Natural killer cell (primary cell): ENCODE results near the gene ANKRD11. TPM values are rescaled to one million over a fixed set of nuclear protein-coding genes. Genes with fewer than 3 reads are reported as not detected.

Experiments
- ATAC-seq, 3 donors: fragments of 150-1000 bp in 2 of 3; fragments of 200-7000 bp in 1 of 3; cut with Tn5 transposase; 1 replicate in 1 of 3; 2 replicates in 2 of 3; pipeline ENCODE4 v1.10.0; 2021; ENCODE audit warnings: mild to moderate bottlenecking in 2 of 3, moderate library complexity in 2 of 3
- DNase-seq, 2 donors: peaks; one replicate each; pipeline versions ENCODE4 v3.0.0 to v3.0.0-alpha.2; 2013 to 2021; ENCODE audit warnings: mixed read lengths in 1 of 2
- H3K27ac ChIP-seq: one replicate; pipeline ENCODE4 v1.5.1; 2013; ENCODE audit warnings: mild to moderate bottlenecking, low read length
- H3K27me3 ChIP-seq: one replicate; pipeline ENCODE4 v1.6.1; 2013; ENCODE audit warnings: low read length; ENCODE audit not compliant: control insufficient read depth, insufficient read depth
- H3K36me3 ChIP-seq: one replicate; pipeline ENCODE4 v1.6.1; 2013; ENCODE audit warnings: low read length; ENCODE audit not compliant: control insufficient read depth, insufficient read depth
- H3K4me1 ChIP-seq: one replicate; pipeline ENCODE4 v1.6.1; 2013; ENCODE audit warnings: low read length; ENCODE audit not compliant: control insufficient read depth, insufficient read depth
- H3K4me3 ChIP-seq: one replicate; pipeline ENCODE4 v1.5.1; 2013; ENCODE audit warnings: low read length
- H3K9me3 ChIP-seq: one replicate; pipeline ENCODE4 v1.6.1; 2013; ENCODE audit warnings: low read length; ENCODE audit not compliant: control insufficient read depth, insufficient read depth
- H3K27ac Mint-ChIP-seq, 2 donors: one replicate each; pipeline ENCODE4 v1.8.0; 2022; ENCODE audit warnings: mild to moderate bottlenecking in 2 of 2, mixed read lengths in 2 of 2, moderate library complexity in 1 of 2
- H3K27me3 Mint-ChIP-seq, 2 donors: one replicate each; pipeline ENCODE4 v1.8.0; 2022; ENCODE audit warnings: low read depth in 2 of 2, mixed read lengths in 2 of 2
- H3K36me3 Mint-ChIP-seq: one replicate; pipeline ENCODE4 v1.8.0; 2022; ENCODE audit warnings: mixed read lengths
- H3K4me1 Mint-ChIP-seq, 2 donors: one replicate each; pipeline ENCODE4 v1.8.0; 2022; ENCODE audit warnings: mixed read lengths in 2 of 2
- H3K4me3 Mint-ChIP-seq: one replicate; pipeline ENCODE4 v1.8.0; 2022; ENCODE audit warnings: mild to moderate bottlenecking, moderate library complexity, mixed read lengths
- H3K9me3 Mint-ChIP-seq, 2 donors: one replicate each; pipeline ENCODE4 v1.8.0; 2022; ENCODE audit warnings: mixed read lengths in 2 of 2
- WGBS: methylation state at CpG from one replicate; pipeline ENCODE4 v1.1.7; 2013; ENCODE audit warnings: missing lambda C conversion rate; ENCODE audit not compliant: insufficient coverage; 5-methylcytosine and 5-hydroxymethylcytosine counted together
- intact Hi-C: fragments of 100-400 bp; cut with micrococcal nuclease; formaldehyde crosslinking; loops from one replicate; pipeline ENCODE4 v1.14.2; 2022
- total RNA-seq, 4 donors: library from RNA; stranded (reverse); fragments of 120-200 nt in 1 of 4; gene quantifications; one replicate each; pipeline versions ENCODE4 v1.2.3 to v1.2.4, GENCODE V29; 2013 to 2022
- TF ChIP-seq, protein P1 (sequence below): fragments of 200-600 bp; IDR thresholded peaks from one replicate; pipeline ENCODE4 v1.8.0; 2022; ENCODE audit warnings: antibody characterized with exemption

The ANKRD11 gene
- total RNA-seq, 3 donors from 2014 or later (not counting 1 experiment from before 2014, with no cell fraction given), result 230 to 299 (median 287) TPM

DNA sequence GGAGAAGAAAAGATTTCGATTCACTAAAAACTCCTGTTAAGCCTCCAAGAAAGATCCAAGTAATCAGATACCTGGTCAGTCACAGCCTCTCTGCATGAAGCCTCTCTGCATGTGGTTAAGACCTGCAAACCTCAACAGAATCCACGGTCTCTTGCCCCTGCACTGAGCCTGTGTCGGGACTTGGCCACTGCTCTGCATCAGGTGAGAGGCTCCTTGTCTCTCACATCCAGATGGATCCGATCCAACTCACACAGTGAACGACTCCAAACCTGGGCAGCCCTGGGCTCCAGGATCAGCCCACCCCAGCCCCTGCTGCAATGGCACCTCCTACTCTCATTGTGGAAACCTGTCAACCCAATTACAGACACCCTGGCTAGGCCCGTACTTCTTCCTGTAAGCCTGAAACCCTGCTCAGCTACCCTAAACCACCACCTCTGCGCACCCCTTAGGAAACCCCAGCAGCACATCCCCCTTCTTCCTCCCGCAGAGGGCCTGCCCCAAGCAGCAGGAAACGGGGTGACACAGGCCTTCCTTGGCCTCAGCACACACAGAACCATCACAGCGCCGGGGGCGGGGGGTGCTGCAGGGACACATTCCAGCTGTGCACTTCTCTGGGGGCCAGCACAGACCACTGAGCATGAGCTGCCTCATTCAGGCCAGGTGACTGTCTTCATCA is 129.5 kb downstream of the ANKRD11 start:
- Mint-ChIP-seq H3K4me3 (peak overlapping the region; percentile 89), H3K36me3 (no peaks in the 10 kb centered on the region), H3K9me3 (no peaks in the 10 kb centered on the region), H3K27me3 (no peaks in the 10 kb centered on the region), H3K4me1 (peaks cover 85 to 90% of the 10 kb centered on the region in 2 donors), H3K27ac (peak overlapping the region; percentile 85 to 87)
- ATAC-seq, result peak; percentile 71 to 83 (median 81)
- Histone ChIP-seq H3K9me3 (no peaks in the 10 kb centered on the region), H3K36me3 (no peaks in the 10 kb centered on the region), H3K27me3 (no peaks in the 10 kb centered on the region), H3K4me3 (no peak overlapping the region), H3K4me1 (peaks cover 86% of the 10 kb centered on the region), H3K27ac (peak overlapping the region; percentile 59)
- intact Hi-C loops, result no loop called here
- peak; percentile 64 to 88 for DNase-seq
- TF ChIP-seq, protein P1, sequence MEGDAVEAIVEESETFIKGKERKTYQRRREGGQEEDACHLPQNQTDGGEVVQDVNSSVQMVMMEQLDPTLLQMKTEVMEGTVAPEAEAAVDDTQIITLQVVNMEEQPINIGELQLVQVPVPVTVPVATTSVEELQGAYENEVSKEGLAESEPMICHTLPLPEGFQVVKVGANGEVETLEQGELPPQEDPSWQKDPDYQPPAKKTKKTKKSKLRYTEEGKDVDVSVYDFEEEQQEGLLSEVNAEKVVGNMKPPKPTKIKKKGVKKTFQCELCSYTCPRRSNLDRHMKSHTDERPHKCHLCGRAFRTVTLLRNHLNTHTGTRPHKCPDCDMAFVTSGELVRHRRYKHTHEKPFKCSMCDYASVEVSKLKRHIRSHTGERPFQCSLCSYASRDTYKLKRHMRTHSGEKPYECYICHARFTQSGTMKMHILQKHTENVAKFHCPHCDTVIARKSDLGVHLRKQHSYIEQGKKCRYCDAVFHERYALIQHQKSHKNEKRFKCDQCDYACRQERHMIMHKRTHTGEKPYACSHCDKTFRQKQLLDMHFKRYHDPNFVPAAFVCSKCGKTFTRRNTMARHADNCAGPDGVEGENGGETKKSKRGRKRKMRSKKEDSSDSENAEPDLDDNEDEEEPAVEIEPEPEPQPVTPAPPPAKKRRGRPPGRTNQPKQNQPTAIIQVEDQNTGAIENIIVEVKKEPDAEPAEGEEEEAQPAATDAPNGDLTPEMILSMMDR, result no peak
- WGBS, result 2% methylated on average over 11 of the region's 12 CpGs

DNA sequence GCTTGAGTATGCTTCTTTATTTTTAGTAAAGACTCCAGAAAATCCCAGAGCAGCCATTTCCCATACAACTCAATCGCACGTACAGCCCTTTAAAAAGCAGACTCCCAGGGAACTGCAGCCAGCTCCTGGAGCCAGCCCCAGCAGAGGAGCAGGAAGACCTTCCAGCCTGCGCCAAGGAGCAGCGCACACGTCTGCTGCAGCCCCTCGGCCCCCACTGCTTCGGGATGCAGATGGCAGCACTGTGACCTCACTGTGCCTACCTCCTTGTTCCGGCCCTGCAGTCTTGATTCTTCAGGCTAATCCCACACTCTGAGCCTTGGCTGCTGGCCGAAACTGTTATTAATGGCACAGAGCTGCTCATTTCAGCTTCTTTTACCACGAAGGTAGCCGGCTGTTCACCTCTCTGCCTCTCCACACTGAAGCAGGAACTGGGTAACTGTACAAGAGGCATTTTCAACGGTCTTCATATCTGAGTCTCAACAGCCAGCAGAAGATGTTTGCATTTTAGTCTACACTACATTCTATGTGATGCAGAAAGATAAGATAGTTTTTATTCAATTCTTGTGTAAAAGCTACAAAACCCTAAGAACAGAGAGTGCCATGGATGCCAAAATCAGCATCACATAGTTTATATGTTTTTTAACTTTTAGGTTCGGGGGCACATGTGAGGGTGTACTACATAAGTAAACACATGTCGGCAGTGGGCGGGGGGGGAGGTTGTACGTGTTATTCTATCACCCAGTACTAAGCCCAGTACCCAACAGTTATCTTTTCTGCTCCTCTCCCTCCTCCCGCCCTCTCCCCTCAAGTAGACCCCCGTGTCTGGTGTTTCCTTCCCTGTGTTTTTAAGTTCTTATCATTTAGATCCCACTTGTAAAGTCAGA is 130.9 kb downstream of the ANKRD11 start:
- no peaks in the 10 kb centered on the region for H3K27me3 ChIP-seq
- no peak overlapping the region for H3K27ac ChIP-seq
- H3K4me1 ChIP-seq, result peaks cover 90% of the 10 kb centered on the region
- intact Hi-C loops, result loop anchor here (2.0 to 5.0 kb wide), 5 partner anchors 42 to 149 kb away; partner anchors contain the start of gene SPG7
- Mint-ChIP-seq H3K4me3 (peak overlapping the region; percentile 89), H3K27me3 (no peaks in the 10 kb centered on the region), H3K4me1 (peaks cover 84 to 90% of the 10 kb centered on the region in 2 donors), H3K36me3 (no peaks in the 10 kb centered on the region), H3K27ac (peak overlapping the region; percentile 82 to 87), H3K9me3 (no peaks in the 10 kb centered on the region)
- H3K36me3 ChIP-seq, result no peaks in the 10 kb centered on the region
- H3K9me3 ChIP-seq, result no peaks in the 10 kb centered on the region
- no peak for ATAC-seq
- TF ChIP-seq, protein P1, result no peak
- no peak overlapping the region for H3K4me3 ChIP-seq
- WGBS, result 35% methylated on average over 15 of the region's 18 CpGs
- DNase-seq, result no peak

DNA sequence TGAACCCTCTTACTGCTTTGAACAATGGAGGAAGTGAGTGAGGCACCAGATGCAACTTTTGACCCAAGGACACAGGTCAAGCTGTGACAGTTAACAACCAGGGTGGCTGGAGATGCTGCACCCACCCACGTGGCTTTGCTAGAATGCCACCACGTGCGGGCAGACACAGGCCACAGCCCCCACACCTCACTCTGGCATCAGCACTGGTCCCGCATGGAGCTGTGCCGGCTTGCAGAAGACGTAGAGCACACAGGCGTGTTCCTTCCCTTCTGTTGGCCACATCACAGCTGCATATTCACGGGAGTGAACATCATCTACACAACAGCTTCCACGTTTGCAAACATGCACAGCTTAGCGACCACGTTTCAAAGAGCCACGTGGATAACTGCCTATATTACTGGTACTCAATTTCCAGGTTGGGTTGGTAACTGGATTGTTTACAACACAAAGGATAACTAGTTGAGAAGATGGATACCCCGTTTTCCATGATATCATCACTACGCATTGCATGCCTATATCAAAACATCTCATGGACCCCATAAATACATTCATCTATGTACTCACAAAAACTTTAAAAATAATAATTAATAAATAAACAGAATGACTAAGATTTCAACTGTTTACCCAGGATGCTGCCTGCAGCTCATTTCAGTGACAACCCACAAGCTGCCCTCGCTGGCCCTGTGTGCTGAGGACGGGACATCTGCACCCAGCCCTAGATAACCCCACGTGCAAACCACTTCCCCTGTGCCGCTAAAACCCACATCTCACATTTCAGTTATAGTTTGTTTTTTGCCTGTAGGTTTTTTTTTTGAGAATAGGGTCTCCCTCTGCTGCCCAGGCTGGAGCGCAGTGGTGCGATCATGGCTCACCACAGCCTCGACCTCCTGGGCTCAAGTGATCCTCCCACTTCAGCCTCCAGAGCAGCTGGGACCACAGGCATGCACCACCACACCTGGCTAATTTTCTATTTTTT is 132.0 kb downstream of the ANKRD11 start:
- intact Hi-C loops, result loop anchor here (1.0 to 5.0 kb wide), 6 partner anchors 41 to 150 kb away; partner anchors contain the start of gene SPG7

More for the DNA sequence above, 132.0 kb downstream of the ANKRD11 start:
- H3K9me3 ChIP-seq, result no peaks in the 10 kb centered on the region
- H3K4me3 ChIP-seq, result no peak overlapping the region
- H3K27me3 ChIP-seq, result no peaks in the 10 kb centered on the region
- ATAC-seq, result peak; percentile 54 to 78 (median 74)
- Mint-ChIP-seq H3K4me3 (peak overlapping the region; percentile 87), H3K27me3 (no peaks in the 10 kb centered on the region), H3K27ac (peak overlapping the region; percentile 82 to 83), H3K9me3 (no peaks in the 10 kb centered on the region), H3K4me1 (peaks cover 78 to 88% of the 10 kb centered on the region in 2 donors), H3K36me3 (no peaks in the 10 kb centered on the region)
- H3K27ac ChIP-seq, result peak overlapping the region; percentile 41
- DNase-seq, result peak; percentile 64 to 77
- TF ChIP-seq, protein P1, result no peak
- H3K36me3 ChIP-seq, result no peaks in the 10 kb centered on the region
- 3% methylated on average over 16 of the region's 21 CpGs for WGBS
- peaks cover 90% of the 10 kb centered on the region for H3K4me1 ChIP-seq
